Muscle layer of colon (tissue), 2 donors: ENCODE data around the gene SYCN.
"Not testable (repeated sequence)": the region's sequence is repeated elsewhere in the genome, so short reads cannot be mapped to it uniquely, and the experiment has no call there.

Experiments used
- H3K27ac ChIP-seq: one replicate; pipeline ENCODE4 v1.7.0; 2013; ENCODE audit warnings: low read depth, mild to moderate bottlenecking, low read length, moderate library complexity
- H3K27me3 ChIP-seq, 2 donors: one replicate each; pipeline ENCODE4 v1.7.0; 2013; ENCODE audit warnings: low read length in 2 of 2, mild to moderate bottlenecking in 2 of 2; ENCODE audit not compliant: insufficient read depth in 2 of 2, control insufficient read depth in 1 of 2
- H3K36me3 ChIP-seq: one replicate; pipeline ENCODE4 v1.7.0; 2013; ENCODE audit warnings: mild to moderate bottlenecking, low read length; ENCODE audit not compliant: insufficient read depth
- H3K4me1 ChIP-seq: one replicate; pipeline ENCODE4 v1.7.0; 2013; ENCODE audit warnings: mild to moderate bottlenecking, low read length; ENCODE audit not compliant: insufficient read depth
- H3K4me3 ChIP-seq, 2 donors: one replicate each; pipeline ENCODE4 v1.7.0; 2013; ENCODE audit warnings: low read length in 2 of 2, low read depth in 1 of 2, mild to moderate bottlenecking in 1 of 2, moderate library complexity in 1 of 2
- H3K9ac ChIP-seq: one replicate; pipeline ENCODE4 v1.7.0; 2013; ENCODE audit warnings: low read length
- H3K9me3 ChIP-seq: one replicate; pipeline ENCODE4 v1.7.0; 2013; ENCODE audit warnings: mild to moderate bottlenecking, low read length
- donor health status: abdominal sarcoma.
- donor health status: Adenocarcinoma of cecum.

Gene SYCN

DNA sequence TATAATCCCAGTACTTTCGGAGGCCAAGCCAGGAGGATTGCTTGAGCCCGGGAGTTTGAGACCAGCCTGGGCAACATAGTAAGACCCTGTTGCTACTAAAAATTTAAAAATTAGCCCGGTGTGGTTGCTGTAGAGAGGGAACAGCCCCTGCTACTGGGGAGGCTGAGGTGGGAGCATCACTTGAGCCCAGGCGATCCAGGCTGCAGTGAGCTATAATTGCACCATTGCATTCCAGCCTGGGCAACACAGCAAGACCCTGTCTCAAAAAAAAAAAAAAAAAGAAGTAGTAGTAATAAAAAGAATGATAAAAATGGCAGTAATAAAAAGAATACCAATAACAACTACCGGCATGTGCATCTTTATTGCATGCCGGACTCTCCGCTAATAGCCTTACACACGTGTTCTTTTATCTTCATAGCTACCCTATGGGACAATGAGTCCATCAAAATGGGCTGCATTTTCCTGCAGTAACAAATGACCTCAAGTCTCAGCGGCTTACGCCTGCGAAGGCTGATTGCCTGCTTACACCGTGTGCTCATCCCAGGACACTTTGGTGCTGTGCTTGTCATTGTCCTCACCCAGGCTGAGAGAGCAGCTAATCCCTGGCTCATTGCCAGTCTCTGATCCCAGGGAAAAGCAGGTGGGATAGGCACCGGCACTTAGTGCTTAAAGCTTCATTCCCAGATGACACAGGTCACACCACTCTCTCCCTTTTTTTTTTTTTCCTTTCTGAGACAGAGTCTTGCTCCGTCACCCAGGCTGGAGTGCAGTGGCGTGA is 14.4 kb upstream of the SYCN start:
- Histone ChIP-seq H3K4me3 (no peak overlapping the region), H3K9ac (no peak overlapping the region), H3K27me3 (peaks cover 0 to 4% of the 10 kb centered on the region in 2 donors), H3K36me3 (no peaks in the 10 kb centered on the region), H3K9me3 (no peaks in the 10 kb centered on the region), H3K4me1 (no peaks in the 10 kb centered on the region), H3K27ac (no peak overlapping the region)

DNA sequence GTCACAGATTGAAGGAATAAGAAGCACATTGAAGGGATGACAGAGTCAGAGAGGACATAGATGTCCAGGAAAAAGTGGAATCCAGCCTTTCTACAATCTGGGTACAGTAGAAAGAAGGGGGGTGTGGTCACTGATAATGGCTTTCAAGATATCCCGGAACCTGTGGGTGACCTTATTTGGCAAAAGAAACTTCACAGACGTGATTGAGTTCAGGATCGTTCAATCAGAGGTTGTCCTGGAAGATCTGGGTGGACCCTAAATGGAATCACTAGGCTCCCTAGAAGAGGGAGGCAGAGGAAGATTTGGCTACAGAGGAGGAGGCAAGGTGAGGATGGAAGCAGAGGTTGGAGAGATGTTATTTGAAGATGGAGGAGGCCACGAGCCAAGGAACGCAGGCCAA is 13.0 kb upstream of the SYCN start:
- Histone ChIP-seq H3K36me3 (no peaks in the 10 kb centered on the region), H3K27me3 (peaks cover 0 to 4% of the 10 kb centered on the region in 2 donors), H3K9ac (no peak overlapping the region)

DNA sequence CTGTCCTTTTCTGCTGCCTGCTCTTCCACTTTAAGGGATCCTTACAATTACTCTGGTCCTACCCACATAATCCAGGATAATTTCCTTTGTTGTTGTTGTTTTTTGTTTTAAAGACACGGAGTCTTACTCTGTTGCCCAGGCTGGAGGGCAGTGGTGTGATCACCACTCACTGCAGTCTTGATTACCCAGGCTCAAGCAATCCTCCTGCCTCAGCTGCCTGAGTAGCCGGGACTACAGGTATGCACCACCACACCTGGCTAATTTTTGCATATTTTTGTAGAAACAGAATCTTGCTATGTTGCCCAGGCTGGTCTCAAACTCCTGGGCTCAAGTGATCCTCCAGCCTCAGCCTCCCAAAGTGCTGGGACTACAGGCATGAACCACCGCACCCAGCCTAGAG is 11.3 kb upstream of the SYCN start:
- not testable (repeated sequence) for H3K9ac ChIP-seq, H3K27ac ChIP-seq, H3K4me3 ChIP-seq, H3K36me3 ChIP-seq, H3K27me3 ChIP-seq, H3K4me1 ChIP-seq, H3K9me3 ChIP-seq

More for the DNA sequence above, 13.0 kb upstream of the SYCN start:
- Histone ChIP-seq H3K27ac (no peak overlapping the region), H3K9me3 (no peaks in the 10 kb centered on the region), H3K4me1 (no peaks in the 10 kb centered on the region), H3K4me3 (no peak overlapping the region)

DNA sequence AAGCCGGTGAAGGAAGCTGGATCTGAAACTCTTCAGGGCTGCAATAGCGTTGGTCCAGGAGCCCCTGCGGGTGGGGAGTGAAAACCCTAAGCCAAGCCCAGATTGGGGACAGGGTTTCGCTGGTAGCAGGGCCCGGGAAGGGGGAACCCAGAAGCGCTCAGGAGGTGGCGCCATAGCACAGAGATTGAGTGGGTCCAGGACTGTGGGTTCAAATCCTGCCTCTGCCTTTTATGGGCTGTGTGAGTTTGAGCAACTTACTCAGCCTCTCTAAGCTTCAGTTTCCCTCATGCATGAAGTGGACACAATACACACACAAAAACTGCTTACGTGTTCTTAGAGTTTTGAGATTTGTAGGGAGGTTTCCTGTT is 8.3 kb upstream of the SYCN start:
- Histone ChIP-seq H3K27ac (no peak overlapping the region), H3K27me3 (no peaks in the 10 kb centered on the region), H3K36me3 (no peaks in the 10 kb centered on the region), H3K4me3 (no peak overlapping the region), H3K9ac (no peak overlapping the region), H3K4me1 (no peaks in the 10 kb centered on the region), H3K9me3 (no peaks in the 10 kb centered on the region)

DNA sequence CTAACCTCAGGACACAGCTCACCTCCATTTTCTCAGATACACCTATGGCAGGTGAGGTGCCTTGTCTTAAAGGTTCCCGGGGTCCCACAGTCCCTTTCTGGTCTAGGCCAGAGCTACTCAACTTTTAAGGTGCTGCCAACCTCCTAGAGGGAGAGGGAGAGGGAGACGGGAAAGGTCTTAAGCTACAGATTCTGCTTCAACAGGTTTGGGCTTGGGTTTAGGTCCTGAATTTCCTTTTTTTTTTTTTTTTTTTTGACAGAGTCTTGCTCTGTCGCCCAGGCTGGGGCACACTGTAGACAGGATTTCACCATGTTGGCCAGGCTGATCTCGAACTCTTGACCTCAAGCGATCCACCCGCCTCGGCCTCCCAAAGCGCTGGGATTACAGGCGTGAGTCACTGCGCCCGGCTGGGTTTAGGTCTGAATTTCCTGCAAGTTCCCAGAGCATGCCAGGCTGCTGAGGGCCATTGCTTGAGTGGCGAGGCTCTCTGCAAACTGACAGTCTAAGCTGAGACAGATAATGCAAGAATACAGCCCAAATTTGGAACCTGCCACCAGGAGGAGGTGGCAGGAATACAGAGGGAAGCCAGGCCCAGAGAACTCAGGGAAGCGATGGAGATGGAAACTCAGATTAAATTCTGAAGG is 7.8 kb upstream of the SYCN start:
- Histone ChIP-seq H3K27ac (no peak overlapping the region), H3K9me3 (no peaks in the 10 kb centered on the region), H3K36me3 (no peaks in the 10 kb centered on the region), H3K4me3 (no peak overlapping the region), H3K27me3 (no peaks in the 10 kb centered on the region), H3K4me1 (no peaks in the 10 kb centered on the region), H3K9ac (no peak overlapping the region)

DNA sequence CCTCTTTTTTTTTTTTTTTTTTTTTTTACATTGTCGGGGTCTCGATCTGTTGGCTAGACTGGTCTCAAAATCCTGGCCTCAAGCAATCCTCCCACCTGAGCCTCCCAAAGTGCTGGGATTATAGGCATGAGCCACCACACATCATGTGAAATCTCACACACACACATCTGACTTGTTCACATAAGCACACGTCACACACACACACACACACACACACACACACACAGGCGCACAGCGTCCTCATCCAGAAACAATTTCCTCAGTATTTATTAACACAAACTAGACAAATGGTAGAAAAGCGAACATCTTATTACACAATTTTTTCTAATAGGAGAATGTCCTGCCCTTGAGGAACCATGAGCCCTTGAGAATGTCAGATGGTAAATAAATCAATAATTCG is 5.1 kb upstream of the SYCN start:
- Histone ChIP-seq H3K36me3 (no peaks in the 10 kb centered on the region), H3K9me3 (no peaks in the 10 kb centered on the region), H3K4me1 (no peaks in the 10 kb centered on the region), H3K4me3 (no peak overlapping the region), H3K27ac (no peak overlapping the region), H3K9ac (no peak overlapping the region), H3K27me3 (peaks cover 0 to 3% of the 10 kb centered on the region in 2 donors)

DNA sequence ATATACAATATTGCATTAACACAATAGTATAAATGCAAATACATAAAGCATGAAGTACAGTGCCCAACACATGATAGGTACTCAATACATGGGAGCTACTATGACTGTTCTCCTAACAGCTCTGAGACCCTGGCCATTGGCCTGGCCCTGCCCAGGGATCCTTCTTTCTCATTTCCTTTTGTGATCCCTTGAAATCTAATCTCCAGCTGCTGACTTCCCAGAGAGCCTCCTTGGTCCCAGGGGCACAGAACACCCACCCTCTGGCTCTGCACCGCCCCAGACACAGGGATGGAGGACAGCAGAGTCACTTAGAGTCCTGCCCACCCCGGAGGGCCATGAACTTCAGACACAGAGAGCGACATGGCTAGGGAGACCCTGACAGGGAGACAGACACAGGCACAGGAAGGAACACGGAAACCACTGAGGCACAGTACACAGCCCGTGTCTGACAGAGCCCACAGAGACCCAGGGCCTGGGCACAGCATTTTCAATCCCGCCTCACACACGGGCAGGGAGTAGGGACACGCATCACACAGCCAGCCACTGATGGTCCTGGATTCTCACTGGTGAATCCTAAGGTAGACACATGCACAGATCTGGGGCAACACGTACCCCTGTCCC is 4.2 kb upstream of the SYCN start:
- H3K9me3 ChIP-seq, result no peaks in the 10 kb centered on the region
- no peak overlapping the region for H3K27ac ChIP-seq
- H3K4me3 ChIP-seq, result no peak overlapping the region
- no peaks in the 10 kb centered on the region for H3K4me1 ChIP-seq
- H3K9ac ChIP-seq, result no peak overlapping the region
- H3K27me3 ChIP-seq, result peaks cover 0 to 12% of the 10 kb centered on the region in 2 donors
- no peaks in the 10 kb centered on the region for H3K36me3 ChIP-seq

DNA sequence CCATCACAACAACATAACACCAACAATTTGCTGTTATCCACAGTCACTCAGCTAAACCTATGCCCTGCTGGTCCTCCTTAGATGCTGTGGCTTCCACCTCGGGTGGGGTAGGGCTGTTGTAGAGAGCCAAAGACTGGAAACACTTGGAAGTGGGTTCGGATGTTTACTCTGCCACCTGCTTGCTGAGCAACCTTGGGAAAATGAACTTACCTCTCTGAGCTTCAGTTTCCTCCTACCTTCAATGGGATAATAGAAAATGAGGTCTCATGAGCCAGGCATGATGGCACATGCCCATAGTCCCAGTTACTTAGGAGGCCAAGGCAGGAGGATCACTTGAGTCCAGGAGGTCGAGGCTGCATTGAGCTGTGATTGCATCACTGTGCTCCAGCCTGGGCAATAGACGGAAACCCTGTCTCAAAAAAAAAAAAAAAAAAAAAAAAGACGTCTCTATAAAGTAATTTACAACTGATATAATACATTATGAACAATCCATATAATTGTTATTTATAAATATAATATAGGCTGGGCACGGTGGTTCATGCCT is 3.3 kb upstream of the SYCN start:
- Histone ChIP-seq H3K9ac (no peak overlapping the region), H3K4me3 (no peak overlapping the region), H3K36me3 (no peaks in the 10 kb centered on the region), H3K9me3 (no peaks in the 10 kb centered on the region), H3K4me1 (no peaks in the 10 kb centered on the region), H3K27ac (no peak overlapping the region), H3K27me3 (peaks cover 8 to 21% of the 10 kb centered on the region in 2 donors)

DNA sequence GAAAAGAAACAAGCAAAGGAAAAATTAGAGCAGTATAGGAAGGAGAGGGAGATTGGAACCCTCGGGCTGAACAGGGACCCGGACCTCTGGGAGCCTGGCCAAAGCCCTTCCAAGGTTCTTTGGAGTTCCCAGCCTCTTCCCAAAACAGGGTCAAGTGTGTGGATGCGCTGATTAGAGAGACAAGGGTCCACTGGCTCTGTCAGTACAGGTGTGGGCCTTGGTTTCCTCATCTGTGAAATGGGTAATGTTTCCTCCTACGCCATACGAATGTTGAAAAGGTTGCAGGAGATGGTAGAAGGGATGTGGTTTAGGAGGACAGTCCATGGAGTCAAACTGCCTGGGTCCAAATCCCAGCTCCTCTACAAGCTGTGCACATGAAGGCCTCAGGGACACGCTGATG is 2.1 kb upstream of the SYCN start:
- no peaks in the 10 kb centered on the region for H3K36me3 ChIP-seq
- no peak overlapping the region for H3K9ac ChIP-seq
- no peaks in the 10 kb centered on the region for H3K4me1 ChIP-seq
- H3K9me3 ChIP-seq, result no peaks in the 10 kb centered on the region
- H3K27me3 ChIP-seq, result peaks cover 8 to 26% of the 10 kb centered on the region in 2 donors
- H3K27ac ChIP-seq, result no peak overlapping the region
- no peak overlapping the region for H3K4me3 ChIP-seq

DNA sequence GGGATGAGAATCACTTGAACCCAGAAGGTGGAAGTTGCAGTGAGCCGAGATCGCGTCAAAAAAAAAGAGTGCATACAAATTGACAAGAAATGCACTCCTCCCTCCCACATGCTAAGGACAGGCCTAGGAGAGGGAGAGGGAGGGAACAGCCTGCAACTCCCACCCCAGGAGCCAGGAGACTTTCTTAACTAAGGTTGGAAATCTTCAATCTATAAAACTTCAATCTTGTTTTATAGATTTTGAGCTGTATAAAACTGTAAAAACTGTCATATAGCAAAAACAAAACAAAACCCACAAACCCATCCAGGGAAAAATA is 1.3 kb upstream of the SYCN start:
- Histone ChIP-seq H3K4me3 (no peak overlapping the region), H3K27me3 (peaks cover 8 to 33% of the 10 kb centered on the region in 2 donors), H3K4me1 (no peaks in the 10 kb centered on the region), H3K27ac (no peak overlapping the region), H3K9me3 (no peaks in the 10 kb centered on the region), H3K36me3 (no peaks in the 10 kb centered on the region), H3K9ac (no peak overlapping the region)

DNA sequence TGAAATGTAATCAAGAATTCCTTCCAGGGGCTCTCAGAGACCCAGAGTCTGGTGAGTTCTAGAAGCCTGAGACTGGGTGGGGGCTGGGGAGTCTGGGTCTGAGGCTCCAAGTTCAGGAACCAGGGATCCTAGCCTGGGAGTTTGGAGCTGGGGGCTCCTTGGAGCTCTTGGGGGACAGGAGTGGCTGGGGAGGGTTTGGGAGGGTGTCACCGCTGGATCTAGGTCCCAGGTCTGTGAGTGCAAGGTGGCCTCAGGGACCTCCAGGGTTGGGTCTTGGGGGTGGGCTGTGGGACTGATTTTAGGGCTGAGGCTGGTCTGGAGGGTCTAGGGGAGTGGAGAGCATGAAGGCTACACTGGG is 1.1 kb downstream of the SYCN start:
- no peak overlapping the region for H3K9ac ChIP-seq
- H3K9me3 ChIP-seq, result no peaks in the 10 kb centered on the region
- no peak overlapping the region for H3K4me3 ChIP-seq
- no peak overlapping the region for H3K27ac ChIP-seq
- peaks cover 10 to 51% of the 10 kb centered on the region in 2 donors for H3K27me3 ChIP-seq
- no peaks in the 10 kb centered on the region for H3K36me3 ChIP-seq
- no peaks in the 10 kb centered on the region for H3K4me1 ChIP-seq

DNA sequence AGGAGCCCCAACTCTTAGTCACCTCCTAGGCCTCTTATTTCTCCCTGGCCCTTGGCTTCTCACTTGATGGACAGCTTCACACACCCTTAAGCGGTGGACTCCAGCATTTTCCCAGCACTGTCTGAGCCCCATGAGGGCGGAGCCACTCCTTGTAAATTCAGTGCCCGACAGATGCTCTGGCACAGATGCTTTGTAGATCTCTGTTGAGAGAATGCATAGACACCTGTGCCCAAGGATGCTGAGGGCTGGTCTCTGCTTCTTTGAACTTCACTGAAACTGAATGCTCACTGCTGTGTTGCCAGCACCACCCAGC is 3.3 kb downstream of the SYCN start:
- Histone ChIP-seq H3K4me3 (no peak overlapping the region), H3K27me3 (peaks cover 14 to 72% of the 10 kb centered on the region in 2 donors), H3K27ac (no peak overlapping the region), H3K9ac (no peak overlapping the region), H3K9me3 (no peaks in the 10 kb centered on the region), H3K36me3 (no peaks in the 10 kb centered on the region), H3K4me1 (no peaks in the 10 kb centered on the region)
